ENCODE measurements around the gene ATP2C2.
"Not testable (repeated sequence)": the region's sequence is repeated elsewhere in the genome, so short reads cannot be mapped to it uniquely, and the experiment has no call there.

The ATP2C2 gene

GRCh38 chr16:84332975-84333684, 35.2 kb upstream of the ATP2C2 start:
- peak in 1 of 2 experiments; percentile 16 for DNase-seq
- TF ChIP-seq POLR2A (IDR thresholded peaks at IDR 0.05; ENCODE audit: low read length) (no peak), GATA1 (IDR thresholded peaks at IDR 0.05; ENCODE audit: low read depth, low read length) (no peak)

GRCh38 chr16:84334058-84334457, 34.3 kb upstream of the ATP2C2 start:
- DNase-seq, result no peak
- TF ChIP-seq POLR2A (IDR thresholded peaks at IDR 0.05; ENCODE audit: low read length) (no peak), GATA1 (IDR thresholded peaks at IDR 0.05; ENCODE audit: low read depth, low read length) (no peak)

GRCh38 chr16:84334482-84334881, 33.9 kb upstream of the ATP2C2 start:
- TF ChIP-seq GATA1 (IDR thresholded peaks at IDR 0.05; ENCODE audit: low read depth, low read length) (no peak), POLR2A (IDR thresholded peaks at IDR 0.05; ENCODE audit: low read length) (no peak)
- no peak for DNase-seq

- not testable (repeated sequence) for DNase-seq
Measured at GRCh38 chr16:84337236-84337635, 31.1 kb upstream of the ATP2C2 start.

GRCh38 chr16:84339311-84339710, 29.0 kb upstream of the ATP2C2 start:
- TF ChIP-seq POLR2A (IDR thresholded peaks at IDR 0.05; ENCODE audit: low read length) (no peak), GATA1 (IDR thresholded peaks at IDR 0.05; ENCODE audit: low read depth, low read length) (no peak)
- no peak for DNase-seq

GRCh38 chr16:84339766-84340165, 28.6 kb upstream of the ATP2C2 start:
- TF ChIP-seq GATA1 (IDR thresholded peaks at IDR 0.05; ENCODE audit: low read depth, low read length) (no peak), POLR2A (IDR thresholded peaks at IDR 0.05; ENCODE audit: low read length) (no peak)
- no peak for DNase-seq

- TF ChIP-seq GATA1 (IDR thresholded peaks at IDR 0.05; ENCODE audit: low read depth, low read length) (no peak), POLR2A (IDR thresholded peaks at IDR 0.05; ENCODE audit: low read length) (no peak)
- DNase-seq, result no peak
Measured at GRCh38 chr16:84340325-84341040, 27.9 kb upstream of the ATP2C2 start.

GRCh38 chr16:84341528-84342295, 26.6 kb upstream of the ATP2C2 start:
- TF ChIP-seq POLR2A (IDR thresholded peaks at IDR 0.05; ENCODE audit: low read length) (no peak), GATA1 (IDR thresholded peaks at IDR 0.05; ENCODE audit: low read depth, low read length) (no peak)
- no peak for DNase-seq

GRCh38 chr16:84343800-84344199, 24.5 kb upstream of the ATP2C2 start:
- not testable (repeated sequence) for DNase-seq

GRCh38 chr16:84344781-84345180, 23.6 kb upstream of the ATP2C2 start:
- TF ChIP-seq POLR2A (IDR thresholded peaks at IDR 0.05; ENCODE audit: low read length) (no peak), GATA1 (IDR thresholded peaks at IDR 0.05; ENCODE audit: low read depth, low read length) (no peak)

GRCh38 chr16:84347161-84347560, 21.2 kb upstream of the ATP2C2 start:
- TF ChIP-seq GATA1 (IDR thresholded peaks at IDR 0.05; ENCODE audit: low read depth, low read length) (no peak), POLR2A (IDR thresholded peaks at IDR 0.05; ENCODE audit: low read length) (no peak)
- no peak for DNase-seq

More at GRCh38 chr16:84344781-84345180, 23.6 kb upstream of the ATP2C2 start:
- DNase-seq, result no peak

- TF ChIP-seq GATA1 (IDR thresholded peaks at IDR 0.05; ENCODE audit: low read depth, low read length) (no peak), POLR2A (IDR thresholded peaks at IDR 0.05; ENCODE audit: low read length) (no peak)
- DNase-seq, result no peak
Measured at GRCh38 chr16:84348386-84348888, 19.9 kb upstream of the ATP2C2 start.

- DNase-seq, result no peak
- no peak for TF ChIP-seq GATA1 (IDR thresholded peaks at IDR 0.05; ENCODE audit: low read depth, low read length)
- TF ChIP-seq POLR2A (IDR thresholded peaks at IDR 0.05; ENCODE audit: low read length), result no peak
Measured at GRCh38 chr16:84349862-84350684, 18.3 kb upstream of the ATP2C2 start.
